K562 treated with DMSO at 1 percent for 4 hours (cell line): ENCODE results near the gene PAIP2. TPM values are rescaled to one million over a fixed set of nuclear protein-coding genes. Genes with fewer than 3 reads are reported as not detected.

Experiments used
- total RNA-seq: library from RNA; unstranded; fragments of 300-600 nt; gene quantifications from 2 replicates; pipeline ENCODE4 v1.2.3, GENCODE V29; 2022; ENCODE audit not compliant: insufficient read depth

PAIP2 gene, protein sequence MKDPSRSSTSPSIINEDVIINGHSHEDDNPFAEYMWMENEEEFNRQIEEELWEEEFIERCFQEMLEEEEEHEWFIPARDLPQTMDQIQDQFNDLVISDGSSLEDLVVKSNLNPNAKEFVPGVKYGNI
- total RNA-seq = 134 and 135 TPM in 2 replicates

DNA sequence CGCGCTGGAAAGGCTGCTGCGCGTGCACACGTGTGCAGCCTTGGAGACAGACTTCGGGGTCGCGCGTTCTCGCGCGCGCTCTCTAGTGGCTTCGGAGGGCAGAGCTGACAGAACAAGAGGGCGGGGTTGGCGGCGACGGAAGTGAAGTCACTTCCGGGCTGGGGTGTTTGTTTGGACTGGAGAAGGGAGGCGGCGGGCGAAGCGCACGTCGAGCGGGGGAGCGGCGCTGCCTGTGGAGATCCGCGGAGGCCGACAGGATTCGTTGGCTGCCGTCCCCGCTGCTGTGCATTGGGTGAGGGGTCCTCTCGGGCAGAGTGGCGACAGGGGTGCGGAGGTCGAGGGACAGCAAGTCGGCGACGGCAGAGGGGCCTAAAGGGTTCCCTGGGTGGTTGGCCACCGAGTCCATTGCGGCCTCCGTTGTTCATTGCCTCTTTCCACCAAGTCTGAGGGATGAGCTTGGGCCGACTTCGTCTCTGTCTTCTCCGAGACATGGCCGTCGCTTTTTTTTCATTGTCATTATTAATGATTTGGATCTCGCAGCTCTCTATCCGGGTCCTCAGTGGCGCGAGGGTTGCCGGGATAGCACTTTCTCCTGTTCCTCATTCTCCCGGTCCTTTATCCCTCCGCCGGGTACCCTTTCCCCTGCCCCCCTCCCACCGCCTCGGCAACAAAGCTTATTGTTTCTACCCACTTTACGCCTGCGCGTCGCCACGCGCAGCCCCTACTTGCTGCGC is at the start of gene PAIP2:
Gene PAIP2 (plus strand): TSS at position 166 of the 734 bp plus-strand sequence. CDS start 21,931 bp downstream, outside the sequence.

DNA sequence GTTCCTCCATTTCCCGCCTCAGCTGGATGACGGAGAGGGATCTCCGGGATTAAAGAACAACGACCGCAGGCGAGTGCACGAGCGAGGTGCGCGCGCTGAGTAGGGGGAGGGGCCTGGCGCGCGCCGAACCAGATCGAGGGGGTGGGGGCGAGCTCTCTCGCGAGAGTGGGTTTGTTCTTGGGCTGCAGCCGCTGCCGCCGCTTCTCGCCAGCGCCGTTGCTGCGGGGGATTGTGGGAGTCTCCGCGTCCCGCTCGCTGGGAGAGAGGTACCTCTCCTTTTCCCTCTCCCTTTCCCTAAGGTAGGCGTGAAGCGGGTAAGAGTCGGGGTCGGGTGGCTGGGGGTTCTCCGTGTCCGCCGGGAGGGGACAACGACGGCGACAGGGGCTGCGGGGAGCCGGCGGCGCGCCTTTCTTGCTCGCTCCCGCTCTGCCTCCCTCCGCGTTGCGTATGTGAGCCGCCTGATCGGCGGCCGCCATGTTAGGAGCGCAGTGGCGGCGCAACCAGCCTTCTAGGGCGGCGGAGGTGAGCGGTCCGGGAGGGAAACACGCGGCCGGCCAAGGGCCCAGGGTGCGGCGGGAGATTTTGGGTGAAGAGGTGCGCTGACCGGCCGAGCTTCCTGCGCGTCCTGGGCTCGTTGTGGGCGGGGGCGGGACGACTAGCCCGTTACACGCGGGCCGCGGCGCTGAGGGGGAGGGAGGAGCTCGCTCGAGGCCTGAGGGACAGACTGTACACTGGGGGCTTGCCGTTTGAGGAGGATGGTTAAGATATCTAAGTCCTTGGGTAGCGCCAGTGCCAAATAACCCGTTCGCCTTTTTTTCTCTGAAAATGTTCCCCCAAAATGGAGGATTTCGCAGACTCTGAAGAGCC is 47.9 kb upstream of the PAIP2 start, which contains the start of gene MATR3:
Gene MATR3 (plus strand): TSS at position 234 of the 867 bp plus-strand sequence. CDS start 13,676 bp downstream, outside the sequence.

DNA sequence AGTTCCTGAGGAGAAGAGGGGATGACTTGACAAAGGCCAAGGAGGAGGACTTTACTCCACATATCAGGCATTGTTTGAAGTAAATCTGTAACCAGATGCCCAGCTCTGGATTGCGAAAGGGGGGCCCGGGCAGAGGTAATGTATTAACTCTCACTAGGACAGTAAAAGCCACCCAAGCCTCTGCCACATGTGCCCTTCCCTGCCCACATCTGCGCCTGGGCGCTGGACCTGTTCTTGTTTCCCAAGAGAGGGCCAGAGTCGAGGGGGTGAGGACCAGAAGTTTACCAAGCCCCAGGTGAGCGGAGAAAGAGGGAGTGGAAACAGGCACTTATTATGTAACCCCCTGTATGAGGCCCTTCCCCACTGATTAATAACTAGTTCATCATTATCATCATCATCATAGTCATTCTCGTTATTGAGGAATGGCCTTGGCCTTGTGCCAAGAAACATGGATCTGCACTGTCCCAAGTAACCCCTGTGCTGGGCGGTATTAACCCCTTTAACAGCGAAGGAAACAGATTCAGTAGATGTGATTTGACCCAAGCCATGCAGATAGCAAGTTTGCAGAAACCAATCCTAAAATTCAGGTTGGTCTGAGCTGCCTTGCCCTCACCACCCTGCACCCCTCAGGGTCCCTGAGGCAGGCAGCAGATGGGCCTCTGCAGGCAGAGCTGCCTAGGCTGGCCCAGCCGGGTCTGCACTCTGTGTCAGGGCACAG is 41.8 kb downstream of the PAIP2 start, which contains the start of gene SLC23A1:
Gene SLC23A1 (minus strand): TSS at position 23 of the 718 bp plus-strand sequence. CDS start 44 bp downstream, outside the sequence.

GRCh38 chr5:139389701-139390638 is 48.3 kb downstream of the PAIP2 start, which contains the start of gene MZB1:
TSS of gene MZB1 (minus strand) at chr5:139389913. CDS start at chr5:139389856, 57 bp downstream.

GRCh38 chr5:139394654-139395566 is 53.3 kb downstream of the PAIP2 start, which contains the start of gene PROB1:
TSS of gene PROB1 (minus strand) at chr5:139395104. CDS start at chr5:139395081, 23 bp downstream.

DNA sequence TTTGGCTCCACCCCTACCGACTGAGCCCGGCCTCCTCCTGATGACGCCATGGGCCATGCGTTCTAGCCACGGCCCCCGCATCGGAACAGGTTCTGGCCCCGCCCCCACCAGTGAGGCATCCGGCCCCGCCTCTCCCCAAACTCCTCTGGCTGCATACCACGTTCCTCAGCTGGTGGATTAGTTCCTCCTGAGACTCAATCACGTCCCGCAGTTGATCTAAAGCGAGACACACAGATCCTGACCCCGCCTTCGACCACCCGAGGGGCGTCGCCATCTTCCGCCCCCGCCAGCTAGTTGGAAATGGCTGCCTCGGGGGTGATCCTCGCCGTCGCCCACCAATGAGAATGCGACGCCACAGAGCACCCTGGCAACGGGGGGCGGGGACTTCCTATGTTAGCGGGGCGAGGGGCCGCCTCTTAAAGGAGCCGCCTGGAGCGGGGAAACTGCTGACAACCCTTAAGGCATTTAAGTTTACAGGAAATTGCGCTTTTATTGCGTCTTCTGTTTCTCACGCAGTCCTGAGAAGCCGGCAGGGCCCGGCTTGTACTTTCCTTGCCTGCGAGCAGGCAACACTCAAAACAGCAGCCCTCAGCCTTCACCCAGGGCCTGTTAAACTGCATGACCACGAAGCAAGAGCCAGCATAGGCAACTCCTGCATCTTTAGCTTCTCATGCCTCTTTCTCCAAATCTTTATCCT is 62.3 kb downstream of the PAIP2 start, which contains the start of gene SPATA24:
Gene SPATA24 (minus strand): TSS at position 303 of the 697 bp plus-strand sequence. CDS start 29 bp downstream, at position 274.

Other genes with a start within 250 kb of the PAIP2 start
- gene SIL1, start 143.5 kb upstream of the PAIP2 start, total RNA-seq = 20.6 and 36.9 TPM in 2 replicates
- gene MATR3, start 48.1 kb upstream of the PAIP2 start, total RNA-seq = 130 and 131 TPM in 2 replicates
- 0.44 TPM in 1 of 2 replicates, not detected in the other for gene SLC23A1, start 41.4 kb downstream of the PAIP2 start, total RNA-seq
- gene MZB1, start 48.1 kb downstream of the PAIP2 start, total RNA-seq = 1.2 TPM in 1 of 2 replicates, not detected in the other
- gene PROB1, start 53.2 kb downstream of the PAIP2 start, total RNA-seq = 2.4 and 3.0 TPM in 2 replicates
- 7.4 and 7.8 TPM in 2 replicates for gene SPATA24, start 62.2 kb downstream of the PAIP2 start, total RNA-seq
- gene DNAJC18, start 97.7 kb downstream of the PAIP2 start, total RNA-seq = 1.7 and 3.1 TPM in 2 replicates
- not detected in 2 replicates for gene ECSCR, start 120.9 kb downstream of the PAIP2 start, total RNA-seq
- gene SMIM33, start 129.2 kb downstream of the PAIP2 start, total RNA-seq = not detected in 2 replicates
- 106 and 131 TPM in 2 replicates for gene STING1, start 140.9 kb downstream of the PAIP2 start, total RNA-seq
- 109 and 116 TPM in 2 replicates for gene UBE2D2, start 219.5 kb downstream of the PAIP2 start, total RNA-seq